Superior temporal gyrus (tissue), 1 donor: ENCODE data around the gene NR6A1.

Source experiments
- DNase-seq: peaks from one replicate; pipeline ENCODE4 v3.0.0-alpha.2; 2016; ENCODE audit errors: extremely low spot score

Gene NR6A1

DNA sequence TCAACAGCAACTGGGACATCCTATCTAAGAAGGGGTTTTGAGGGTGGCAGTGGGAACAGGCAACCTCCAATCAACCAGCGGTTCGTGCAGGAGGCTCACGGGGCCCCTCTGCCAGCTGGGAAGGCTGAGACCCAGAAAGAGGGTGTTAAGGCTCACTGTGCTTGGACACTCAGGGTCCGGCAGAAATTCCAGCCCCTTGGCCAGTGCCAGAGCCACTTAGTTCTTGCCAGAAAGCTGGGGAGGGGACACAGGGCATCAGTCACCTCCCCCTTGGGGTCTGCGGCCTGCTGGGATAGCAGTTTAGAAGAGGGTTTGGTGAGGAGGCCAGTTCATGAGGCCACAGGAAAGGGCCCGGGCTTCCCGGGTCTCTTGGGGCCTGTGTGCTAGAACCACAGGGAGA, 300.4 kb downstream of the NR6A1 start:
- no peak for DNase-seq

- no peak for DNase-seq
Observed at GRCh38 chr9:124470306-124470705, 300.8 kb downstream of the NR6A1 start.

- no peak for DNase-seq
Observed at GRCh38 chr9:124469011-124469832, 301.9 kb downstream of the NR6A1 start.

DNA sequence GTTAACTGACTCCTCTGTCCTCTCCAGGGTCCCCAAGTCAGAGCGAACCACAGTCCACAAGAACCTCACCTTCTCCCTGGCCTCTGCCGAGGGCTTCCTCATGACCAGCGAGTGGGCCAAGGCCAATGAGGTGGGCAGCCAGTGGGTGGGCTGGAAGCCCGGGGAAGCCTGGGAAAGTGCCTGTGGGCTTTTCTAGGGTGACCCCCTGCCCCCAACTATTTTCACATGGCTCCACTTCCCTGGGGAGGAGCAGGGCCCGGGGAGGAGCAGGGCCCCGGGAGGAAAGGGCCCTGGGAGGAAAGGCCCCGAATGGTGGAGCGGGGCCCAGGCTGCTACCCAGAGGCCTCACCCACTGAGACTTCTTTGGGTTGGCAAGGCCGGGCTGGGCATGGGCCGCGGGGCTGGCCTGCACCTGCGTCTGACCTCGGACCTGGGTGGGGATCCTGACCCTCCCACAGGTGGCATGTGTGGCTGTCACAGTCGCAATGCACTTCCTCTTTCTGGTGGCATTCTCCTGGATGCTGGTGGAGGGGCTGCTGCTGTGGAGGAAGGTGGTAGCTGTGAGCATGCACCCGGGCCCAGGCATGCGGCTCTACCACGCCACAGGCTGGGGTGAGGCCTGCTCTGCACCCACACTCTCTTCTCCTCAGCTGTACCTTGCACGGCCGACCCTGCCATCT, 302.9 kb downstream of the NR6A1 start:
- DNase-seq = no peak

GRCh38 chr9:124467410-124468060, 303.6 kb downstream of the NR6A1 start:
- DNase-seq = no peak
